HG03103 (cell line): ENCODE measurements around the gene FUT8.
"Not testable (repeated sequence)": the region's sequence is repeated elsewhere in the genome, so short reads cannot be mapped to it uniquely, and the experiment has no call there.

ENCODE experiments used
- ATAC-seq: cut with Tn5 transposase; IDR thresholded peaks from one replicate; pipeline ENCODE4 v1.9.1; 2021; ENCODE audit warnings: low read depth; ENCODE audit not compliant: unreplicated experiment

The FUT8 gene

DNA sequence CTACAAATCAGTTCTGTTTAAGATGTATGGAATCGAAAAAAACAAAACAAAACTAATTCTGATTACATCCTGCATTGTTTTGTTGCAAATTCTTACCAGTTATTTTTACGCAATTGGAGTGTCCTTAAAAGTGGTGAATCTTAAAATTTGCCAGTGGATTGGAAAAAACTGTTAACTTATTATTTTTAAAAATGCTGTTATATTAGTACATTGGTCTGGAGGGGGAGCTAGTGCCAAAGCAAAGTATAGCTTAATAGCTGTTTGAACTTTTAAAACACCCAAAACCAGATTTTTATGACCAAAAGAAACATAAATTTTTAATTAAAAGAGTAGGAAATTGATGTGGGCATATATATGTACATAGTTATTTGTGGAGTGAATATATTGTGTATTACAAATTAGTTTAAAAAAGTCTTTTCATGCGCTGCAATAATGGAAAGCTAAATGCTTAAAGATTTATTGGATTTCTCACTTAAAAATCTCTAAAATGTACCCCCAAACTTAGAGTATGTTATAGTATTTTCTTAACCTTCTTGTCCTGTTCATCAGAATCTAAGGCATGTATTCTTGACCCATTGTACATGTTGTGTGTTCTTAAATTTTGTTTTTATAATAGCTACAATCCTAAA is 2.5 kb downstream of the FUT8 start:
- no peak for ATAC-seq

DNA sequence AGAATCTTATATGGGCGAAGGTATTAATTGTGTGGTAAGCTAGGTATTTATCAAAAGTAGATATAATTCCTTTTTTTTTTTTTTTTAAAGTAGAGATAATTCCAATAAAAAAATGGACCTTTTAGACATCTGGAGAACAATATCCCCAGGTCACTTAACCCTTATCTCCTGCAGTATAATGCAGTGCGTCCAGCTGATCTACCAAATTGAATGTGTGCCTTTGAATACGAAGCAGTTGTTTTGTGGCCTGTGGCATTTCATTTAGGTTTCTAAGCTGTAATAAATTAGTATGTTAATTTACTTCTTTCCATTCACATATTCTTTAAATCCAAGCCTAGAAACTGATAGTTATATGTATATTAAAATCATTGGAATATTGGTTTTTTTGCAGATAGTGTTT is 3.1 kb downstream of the FUT8 start:
- no peak for ATAC-seq

DNA sequence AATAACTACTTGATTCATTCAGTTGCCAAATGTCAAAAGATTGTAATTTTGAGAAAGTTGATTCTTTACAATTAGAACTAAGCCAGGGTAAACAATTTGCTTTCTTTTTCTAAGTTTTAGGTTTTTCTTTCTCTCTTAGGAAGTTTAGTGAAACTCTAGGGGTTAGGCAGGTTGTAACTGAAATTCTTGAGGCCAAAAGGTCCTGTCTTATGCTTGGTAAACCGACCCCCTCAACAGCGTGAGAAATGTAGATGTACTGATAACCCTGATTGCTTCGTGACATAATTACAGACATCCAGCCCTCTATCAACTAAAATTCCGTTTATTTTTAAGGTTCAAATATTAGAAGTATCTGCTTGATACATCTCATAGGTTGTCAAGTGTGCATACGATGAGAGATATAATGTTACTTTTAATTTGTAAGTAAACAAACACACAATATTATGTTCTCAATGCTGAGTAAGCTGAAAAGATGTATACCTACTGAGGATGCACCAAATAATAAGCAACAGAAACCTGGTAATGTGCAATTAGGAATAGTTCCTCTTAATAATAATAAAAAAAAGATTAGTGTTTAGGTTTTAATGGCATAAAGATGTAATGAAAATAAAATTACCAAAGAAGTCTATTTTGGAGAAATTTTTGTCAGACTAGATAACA is 7.2 kb downstream of the FUT8 start:
- no peak for ATAC-seq

DNA sequence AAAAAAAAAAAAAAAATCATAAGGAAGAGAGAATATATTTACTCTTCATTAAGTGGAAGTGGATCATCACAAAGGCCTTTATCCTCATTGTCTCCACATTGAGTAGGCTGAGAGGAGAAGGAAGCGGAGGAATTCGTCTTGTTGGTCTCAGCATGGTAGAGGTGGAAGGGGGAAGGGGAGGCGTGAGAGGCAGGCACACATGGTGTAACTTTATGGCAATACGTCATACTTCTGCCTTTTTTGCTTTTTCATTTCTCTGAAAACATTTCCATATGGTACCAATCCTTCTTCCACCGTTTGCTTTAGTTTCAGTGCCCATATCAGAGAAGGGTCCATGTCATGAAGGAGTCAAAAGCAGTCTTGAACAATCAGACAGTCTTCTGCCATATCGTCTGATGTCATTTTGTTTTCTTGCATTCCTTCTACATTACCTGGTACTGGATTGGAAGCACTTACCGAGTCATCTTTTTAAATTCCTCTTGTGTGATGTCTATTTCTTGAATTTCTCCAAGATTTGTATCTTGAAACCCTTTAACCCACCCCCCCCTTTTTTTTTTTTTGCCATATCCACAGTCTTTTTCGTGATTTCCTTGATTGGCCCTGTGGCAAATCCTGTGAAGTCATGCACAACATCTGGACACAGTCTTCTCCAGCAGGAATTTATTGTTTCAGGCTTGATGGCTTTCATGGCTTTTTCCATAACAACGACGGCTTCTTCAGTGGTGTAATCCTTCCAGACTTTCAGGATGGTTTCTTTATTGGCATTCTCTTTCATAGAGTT is 8.9 kb downstream of the FUT8 start:
- ATAC-seq: no peak

DNA sequence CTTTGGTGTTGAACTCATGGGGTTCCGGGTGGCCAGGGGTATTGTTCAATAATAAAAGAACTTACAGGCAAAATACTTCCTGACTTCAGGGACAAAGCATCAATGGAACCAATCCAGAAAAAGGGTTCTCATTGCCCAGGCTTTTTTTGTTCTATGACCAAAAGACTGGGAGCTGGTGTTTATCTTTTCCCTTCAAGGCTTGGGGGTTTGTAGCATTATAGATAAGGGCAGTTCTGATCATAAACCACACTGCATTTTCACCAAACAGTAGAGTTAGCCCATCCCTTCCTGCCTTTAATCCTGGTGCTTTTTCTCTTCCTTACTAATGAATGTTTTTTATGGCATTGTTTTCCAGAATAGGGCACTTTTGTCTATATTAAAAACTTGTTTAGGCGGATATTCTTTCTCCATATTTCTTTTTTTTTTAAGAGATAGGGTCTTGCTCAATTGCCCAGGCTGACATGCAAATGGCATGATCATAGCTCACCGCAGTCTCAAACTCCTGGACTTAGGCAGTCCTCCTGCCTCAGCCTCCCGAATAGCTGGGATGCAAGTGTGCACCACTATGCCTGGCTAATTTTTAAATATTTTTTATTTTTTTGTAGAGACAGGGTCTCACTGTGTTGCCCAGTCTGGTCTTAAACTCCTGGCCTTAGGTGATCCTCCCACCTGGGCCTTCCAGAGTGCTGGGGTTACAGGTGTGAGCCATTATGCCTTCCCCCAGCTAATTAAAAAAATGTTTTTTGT is 9.7 kb downstream of the FUT8 start:
- no peak for ATAC-seq

DNA sequence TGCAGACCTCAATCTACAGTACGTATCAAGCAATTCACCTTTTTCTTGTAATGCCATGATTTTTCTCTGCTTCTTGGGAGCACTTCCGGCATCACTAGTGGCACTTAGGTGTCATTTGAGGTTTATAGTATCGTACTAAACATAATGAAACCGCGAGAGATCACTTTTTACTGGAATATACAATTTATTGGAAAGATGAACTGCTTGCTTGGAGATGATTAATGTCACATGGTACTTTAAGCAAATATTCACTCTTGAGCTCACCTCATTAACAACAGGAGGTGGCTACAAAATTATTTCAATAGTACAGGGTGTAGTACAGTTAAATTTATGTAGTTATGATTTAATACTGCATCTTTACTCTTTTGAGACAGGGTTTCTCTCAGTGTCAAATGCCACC is 11.5 kb downstream of the FUT8 start:
- no peak for ATAC-seq

DNA sequence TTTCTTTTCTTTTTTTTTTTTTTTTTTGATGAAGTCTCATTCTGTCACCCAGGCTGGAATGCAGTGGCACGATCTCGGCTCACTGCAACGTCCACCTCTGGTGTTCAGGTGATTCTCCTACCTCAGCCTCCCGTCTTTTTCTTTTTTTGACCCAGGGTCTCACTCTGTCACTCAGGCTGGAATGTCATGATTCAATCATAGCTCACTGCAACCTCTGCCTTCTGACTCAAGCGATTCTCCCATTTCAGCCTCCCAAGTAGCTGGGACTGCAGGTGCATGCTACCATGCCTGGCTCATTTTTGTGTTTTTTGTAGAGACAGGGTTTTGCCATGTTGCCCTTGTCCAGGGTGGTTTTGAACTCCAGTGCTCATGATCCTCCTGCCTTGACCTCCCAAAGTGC is 12.0 kb downstream of the FUT8 start:
- ATAC-seq: no peak

DNA sequence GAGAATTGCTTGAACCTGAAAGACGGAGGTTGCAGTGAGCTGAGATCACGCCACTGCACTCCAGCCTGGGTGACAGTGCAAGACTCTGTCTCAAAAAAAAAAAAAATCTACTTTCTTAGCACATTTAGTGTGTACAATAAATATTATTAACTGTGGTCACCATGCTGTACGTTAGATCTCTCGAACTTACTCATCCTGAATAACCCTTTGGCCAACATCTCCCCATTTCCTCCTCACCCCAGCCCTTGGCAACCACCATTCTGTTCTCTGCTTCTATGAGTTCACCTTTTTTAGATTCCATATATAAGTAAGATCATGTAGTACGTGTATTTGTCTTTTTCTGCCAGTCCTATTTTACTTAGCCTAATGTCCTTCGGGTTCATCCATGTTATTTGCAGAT is 13.4 kb downstream of the FUT8 start:
- no peak for ATAC-seq

DNA sequence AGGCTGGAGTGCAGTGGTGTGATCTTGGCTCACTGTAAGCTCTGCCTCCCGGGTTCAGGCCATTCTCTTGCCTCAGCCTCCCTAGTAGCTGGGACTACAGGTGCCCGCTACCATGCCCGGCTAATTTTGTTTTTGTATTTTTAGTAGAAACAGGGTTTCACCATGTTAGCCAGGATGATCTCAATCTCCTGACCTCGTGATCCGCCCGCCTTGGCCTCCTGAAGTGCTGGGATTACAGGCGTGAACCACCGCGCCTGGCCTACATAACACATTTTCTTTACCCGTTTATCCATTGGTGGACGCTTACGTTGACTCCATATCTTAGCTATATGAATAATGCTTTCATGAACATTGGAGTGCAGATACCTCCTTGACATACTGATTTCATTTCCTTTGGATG is 14.4 kb downstream of the FUT8 start:
- not testable (repeated sequence) for ATAC-seq

DNA sequence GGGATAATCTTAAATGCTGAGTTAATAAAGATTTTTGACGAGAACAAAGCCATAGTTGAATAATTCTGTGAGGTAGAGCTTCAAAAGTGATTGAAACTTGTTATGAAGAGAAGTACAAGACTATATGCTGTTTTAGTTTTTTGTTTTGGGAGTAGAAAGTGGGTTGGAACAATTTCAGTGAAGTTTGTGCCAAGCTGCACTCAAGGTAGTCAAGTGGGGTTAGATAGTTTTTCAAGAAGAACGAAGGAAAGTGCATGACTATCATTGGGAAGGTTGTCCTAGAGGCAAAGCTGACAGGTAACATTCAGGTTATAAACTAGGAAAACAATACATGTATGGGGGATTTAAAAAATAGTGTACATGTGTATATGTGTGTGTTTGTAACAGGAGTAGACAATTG is 16.2 kb downstream of the FUT8 start:
- no peak for ATAC-seq

DNA sequence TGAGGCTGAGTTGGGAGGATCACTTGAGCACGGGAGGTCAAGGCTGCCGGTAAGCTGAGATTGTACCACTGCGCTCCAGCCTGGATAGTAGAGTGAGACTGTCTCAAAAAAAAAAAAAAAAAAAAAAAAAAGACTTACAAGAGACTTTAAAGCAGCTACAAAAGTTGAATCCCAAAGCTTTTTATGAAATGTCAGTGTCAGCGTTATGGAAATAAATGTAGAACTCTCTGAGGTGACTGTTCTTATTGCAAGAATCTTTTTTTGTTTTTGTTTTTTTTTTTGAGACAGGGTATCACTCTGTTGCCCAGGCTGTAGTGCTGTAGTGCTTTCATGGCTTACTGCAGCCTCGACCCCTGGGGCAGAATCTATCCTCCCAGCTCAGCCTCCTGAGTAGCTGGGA is 17.2 kb downstream of the FUT8 start:
- ATAC-seq: no peak

DNA sequence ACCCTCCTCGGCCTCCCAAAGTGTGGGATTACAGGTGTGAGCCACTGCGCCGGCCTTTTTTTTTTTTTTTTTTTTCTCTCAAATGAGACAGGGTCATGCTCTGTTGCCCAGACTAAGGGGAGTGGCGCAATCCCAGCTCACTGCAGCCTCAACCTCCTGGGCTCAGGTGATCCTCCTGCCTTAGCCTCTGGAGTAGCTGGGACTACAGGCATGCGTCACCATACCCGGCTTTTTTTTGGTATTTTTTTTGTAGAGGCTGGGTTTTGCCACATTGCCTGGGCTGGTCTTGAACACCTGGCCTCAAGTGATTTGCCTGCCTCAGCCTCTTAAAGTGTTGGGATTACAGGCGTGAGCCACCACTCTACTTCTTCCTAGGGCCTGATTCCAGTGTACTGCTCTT is 18.7 kb downstream of the FUT8 start:
- ATAC-seq: no peak

DNA sequence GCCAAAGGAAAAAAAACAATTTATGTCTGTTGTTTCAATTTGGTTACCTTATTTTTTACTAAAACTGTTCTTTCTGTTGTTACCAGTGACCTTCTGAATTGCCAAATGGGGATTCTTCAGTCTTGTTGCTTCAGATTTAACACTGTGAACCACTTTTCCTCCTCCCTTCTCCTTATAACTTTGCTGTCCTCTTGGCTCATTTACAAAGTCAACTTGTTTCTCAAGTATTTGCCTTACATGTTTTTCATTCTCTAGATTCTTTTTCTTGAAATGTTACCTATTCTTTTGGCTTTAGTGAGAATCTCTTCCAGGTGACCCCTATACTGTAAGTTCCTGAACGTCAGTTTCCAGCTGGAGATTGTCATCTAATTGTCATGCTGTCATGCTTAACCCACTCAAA is 19.4 kb downstream of the FUT8 start:
- no peak for ATAC-seq

DNA sequence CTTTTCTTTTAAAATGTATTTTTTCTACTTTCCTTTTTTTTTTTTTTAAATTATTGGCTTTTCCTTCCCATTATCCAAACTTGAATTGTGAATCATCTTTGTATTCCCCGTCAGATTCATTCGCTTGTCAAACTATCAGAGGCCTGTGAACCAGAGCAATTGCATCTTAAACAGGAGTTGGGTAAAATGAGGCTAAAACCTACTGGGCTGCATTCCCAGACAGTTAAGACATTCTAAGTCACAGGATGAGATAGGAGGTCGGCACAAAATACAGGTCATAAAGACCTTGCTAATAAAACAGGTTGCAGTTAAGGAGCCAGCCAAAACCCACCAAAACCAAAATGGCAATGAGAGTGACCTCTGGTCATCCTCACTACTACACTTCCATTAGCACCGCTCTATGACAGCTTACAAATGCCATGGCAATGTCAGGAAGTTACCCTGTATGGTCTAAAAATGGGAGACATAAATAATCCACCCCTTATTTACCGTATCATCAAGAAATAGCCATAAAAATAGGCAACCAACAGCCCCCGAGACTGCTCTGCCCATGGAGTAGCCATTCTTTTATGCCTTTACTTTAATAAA is 19.9 kb downstream of the FUT8 start:
- no peak for ATAC-seq

DNA sequence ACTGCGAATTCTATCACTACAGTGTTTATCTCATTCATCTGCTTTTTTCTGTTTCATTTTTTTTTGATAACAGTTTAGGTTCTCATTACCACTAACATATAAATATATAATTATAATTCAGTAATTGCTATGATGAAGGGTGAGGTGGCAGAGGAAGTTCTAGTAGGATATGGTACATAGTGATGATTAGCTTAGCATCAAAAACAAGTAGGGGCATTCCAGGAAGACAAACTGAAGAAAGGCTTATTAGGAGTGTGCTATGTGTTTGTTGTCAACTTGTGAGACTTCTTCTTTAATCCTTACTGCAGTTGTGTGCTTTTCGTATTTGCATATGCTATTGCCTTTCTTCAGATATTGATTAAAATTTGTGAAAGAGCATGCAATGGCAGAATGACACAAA is 20.6 kb downstream of the FUT8 start:
- no peak for ATAC-seq

DNA sequence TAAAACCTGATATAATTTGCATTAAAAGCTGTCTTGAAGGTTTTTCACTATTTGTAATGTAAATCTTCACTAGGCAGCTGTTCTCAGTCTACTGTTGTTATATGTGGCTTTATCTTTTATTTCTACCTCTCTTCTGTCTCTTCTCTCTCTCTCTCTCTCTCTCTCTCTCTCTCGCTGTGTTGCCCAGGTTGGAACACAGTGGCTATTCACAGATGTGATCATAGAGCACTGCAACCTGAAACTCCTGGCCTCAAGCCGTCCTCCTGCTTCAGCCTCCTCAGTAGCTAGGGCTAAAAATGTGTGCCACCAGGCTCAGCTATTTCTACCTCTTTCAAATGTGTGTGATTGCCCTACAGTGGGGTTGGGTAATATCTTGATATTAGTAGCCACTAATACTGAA is 21.1 kb downstream of the FUT8 start:
- no peak for ATAC-seq

DNA sequence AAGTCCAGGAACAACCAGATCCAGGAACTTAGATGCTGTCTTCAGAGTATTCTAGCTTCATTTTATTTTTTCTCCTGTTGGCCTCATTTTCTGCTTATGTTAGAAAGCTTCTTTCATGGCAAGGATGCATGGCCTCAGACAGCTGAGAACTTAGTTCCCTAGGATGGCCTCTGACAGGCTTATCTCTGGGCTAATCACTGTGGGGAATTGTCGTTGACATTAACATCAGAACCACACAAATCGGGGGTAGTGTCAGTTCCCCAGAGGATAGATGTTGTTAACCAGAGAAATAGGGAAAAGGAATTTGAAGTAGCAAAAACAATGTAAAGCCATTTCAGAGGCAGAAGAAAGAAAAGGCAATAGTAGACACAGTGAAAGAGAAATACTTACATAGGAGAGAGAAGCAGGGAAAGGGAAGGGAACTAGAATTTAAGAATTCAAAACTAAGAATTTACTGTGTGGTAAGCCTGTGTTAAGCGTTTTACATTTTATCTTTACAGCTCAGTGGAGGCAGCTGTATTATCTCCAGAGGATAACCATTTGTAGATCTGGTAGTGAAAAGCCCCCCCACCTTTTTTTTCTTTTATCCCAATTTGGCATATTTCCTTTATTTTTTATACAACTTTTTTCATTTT is 21.8 kb downstream of the FUT8 start:
- ATAC-seq: no peak

DNA sequence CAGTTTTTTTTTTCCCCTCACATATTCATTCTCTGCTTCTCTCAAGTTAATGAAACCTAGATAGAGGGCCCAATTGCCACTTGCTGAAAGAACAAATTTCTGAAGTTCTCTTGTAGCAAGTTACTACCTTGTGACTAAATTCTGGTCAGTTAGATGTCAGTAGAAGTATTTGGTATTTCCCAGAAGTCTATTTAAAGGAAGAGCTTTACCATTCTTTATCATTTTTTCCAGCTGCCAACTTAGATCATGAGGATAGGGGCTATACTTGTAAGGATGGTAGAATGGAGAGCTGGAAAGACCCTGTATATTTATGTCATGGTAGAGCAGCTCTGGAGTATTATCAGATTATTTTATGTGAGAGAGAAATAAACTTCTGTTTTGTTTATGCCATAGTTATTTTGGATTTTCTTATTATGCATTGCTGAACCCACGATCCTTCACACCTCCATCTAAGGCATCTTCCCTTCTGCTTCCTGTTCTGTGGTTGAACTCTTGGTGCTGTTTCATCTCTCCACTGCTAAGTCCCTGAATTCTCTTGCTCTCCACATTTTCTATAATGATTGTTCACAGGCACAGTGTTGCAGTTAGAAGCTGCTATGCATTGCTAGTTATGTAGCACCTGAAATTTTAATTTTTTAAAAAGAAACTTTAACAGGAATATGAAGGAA is 25.9 kb downstream of the FUT8 start:
- ATAC-seq: no peak

DNA sequence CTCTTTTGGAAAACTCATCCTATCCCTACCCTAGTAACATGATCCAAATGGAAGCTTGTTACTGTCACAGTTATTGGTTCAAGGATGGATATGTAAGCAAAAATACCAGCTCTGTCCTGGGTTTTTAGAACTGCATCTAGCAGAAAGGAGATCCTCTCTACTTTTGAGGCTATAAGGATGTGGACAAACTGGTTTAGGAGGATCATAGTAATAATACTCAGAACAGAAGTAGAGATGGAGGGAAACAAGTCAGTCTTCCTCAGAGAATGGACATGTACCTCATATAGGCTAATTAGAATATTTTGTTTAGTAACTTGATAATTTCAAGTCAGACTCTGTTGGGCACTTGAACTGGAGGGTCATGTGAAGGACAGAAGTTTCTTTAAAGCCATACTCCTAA is 26.6 kb downstream of the FUT8 start:
- no peak for ATAC-seq

DNA sequence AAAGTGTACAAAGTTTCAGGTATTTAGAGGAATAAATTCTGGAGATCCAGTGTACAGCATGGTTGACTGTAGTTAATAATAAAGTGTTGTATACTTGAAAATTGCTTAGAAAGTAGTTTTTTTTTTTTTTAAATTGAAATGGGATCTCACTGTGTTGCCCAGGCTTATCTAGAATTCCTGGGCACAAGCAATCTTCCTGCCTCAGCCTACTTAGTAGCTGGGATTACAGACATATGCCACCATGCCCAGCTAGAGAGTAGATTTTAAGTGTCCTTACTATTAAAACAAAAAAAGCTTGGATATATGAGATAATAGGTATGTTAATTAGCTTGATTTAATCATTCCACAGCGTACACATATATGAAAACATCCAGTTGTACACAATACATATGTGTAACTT is 27.7 kb downstream of the FUT8 start:
- no peak for ATAC-seq
